ENCODE results near the gene ST6GAL1. TPM values are rescaled to one million over a fixed set of nuclear protein-coding genes. Genes with fewer than 3 reads are reported as not detected.

The ST6GAL1 gene
- polyA plus RNA-seq, 3 donors: 19.0 to 24.4 (median 20.5) TPM

DNA sequence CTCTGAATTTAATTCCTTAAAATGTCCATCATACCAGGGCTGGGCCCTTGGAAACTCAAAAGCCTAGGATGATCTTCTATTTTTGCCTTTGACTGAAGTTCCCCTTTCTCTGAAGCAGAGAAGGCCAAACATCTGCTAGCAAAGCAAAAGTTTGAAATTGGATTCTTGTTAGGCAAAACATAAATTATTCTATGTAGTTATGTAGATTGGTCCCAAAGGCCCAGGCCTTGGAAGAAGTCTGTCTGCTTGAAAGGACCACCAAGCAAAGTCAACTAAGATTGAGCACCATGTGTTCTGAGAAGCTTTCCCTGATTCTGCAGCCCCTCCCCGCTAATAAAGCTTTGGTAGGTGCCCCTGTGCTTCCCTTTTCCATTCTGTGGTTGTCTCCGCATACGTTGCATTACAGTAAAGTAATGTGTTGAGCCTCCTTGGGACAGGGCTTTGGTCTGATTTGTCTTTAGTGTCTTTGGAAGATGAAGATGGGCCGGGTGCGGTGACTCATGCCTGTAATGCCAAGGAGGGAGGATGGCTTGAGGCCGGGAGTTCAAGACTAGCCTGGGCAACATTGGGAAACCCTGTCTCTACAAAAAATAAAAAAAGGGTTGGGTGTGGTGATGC is 152.5 kb downstream of the ST6GAL1 start:
- intact Hi-C loops (cut with micrococcal nuclease): no loop called here
- peak overlapping the region in 5 of 7 donors; percentile 12 to 79 (median 42) for H3K27ac Mint-ChIP-seq
- TF ChIP-seq, protein P1, sequence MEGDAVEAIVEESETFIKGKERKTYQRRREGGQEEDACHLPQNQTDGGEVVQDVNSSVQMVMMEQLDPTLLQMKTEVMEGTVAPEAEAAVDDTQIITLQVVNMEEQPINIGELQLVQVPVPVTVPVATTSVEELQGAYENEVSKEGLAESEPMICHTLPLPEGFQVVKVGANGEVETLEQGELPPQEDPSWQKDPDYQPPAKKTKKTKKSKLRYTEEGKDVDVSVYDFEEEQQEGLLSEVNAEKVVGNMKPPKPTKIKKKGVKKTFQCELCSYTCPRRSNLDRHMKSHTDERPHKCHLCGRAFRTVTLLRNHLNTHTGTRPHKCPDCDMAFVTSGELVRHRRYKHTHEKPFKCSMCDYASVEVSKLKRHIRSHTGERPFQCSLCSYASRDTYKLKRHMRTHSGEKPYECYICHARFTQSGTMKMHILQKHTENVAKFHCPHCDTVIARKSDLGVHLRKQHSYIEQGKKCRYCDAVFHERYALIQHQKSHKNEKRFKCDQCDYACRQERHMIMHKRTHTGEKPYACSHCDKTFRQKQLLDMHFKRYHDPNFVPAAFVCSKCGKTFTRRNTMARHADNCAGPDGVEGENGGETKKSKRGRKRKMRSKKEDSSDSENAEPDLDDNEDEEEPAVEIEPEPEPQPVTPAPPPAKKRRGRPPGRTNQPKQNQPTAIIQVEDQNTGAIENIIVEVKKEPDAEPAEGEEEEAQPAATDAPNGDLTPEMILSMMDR (IDR thresholded peaks at IDR 0.05): no peak

DNA sequence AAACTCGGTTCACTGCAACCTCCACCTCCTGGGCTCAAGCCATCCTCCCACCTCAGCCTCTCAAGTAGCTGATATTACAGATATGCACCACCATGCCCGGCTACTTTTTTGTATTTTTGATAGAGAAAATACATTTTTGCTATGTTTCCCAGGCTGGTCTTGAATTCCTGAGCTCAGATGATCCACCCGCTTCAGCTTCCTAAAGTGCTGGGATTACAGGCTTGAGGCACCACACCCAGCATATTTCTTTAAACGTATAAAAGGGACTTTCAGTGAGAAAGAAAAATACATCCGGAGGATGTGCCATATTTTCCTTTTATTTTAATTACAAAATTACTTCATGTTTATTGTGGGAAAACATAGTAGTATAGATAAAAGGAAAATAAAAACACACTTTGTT is 153.8 kb downstream of the ST6GAL1 start:
- Histone ChIP-seq H2AFZ (ENCODE audit: insufficient read depth, low read depth, low read length, poor library complexity, severe bottlenecking) (no peak overlapping the region), H4K20me1 (ENCODE audit: insufficient read depth, low read length) (no peaks in the 10 kb centered on the region), H3K4me3 (replicated peaks in 1 of 3; ENCODE audit: low read depth in 2 of 3, low read length in 3 of 3) (no peak overlapping the region), H3K36me3 (replicated peaks in 1 of 2; ENCODE audit: control insufficient read depth in 1 of 2, insufficient read depth in 2 of 2, low read length in 2 of 2) (peaks cover 0 to 5% of the 10 kb centered on the region in 2 donors), H3K79me2 (ENCODE audit: insufficient read depth, low read length) (no peaks in the 10 kb centered on the region), H3K27ac (ENCODE audit: low read depth in 1 of 2, low read length in 2 of 2) (no peak overlapping the region), H3K9ac (ENCODE audit: insufficient read depth, low read length, poor library complexity, severe bottlenecking) (no peak overlapping the region), H3K27me3 (ENCODE audit: control insufficient read depth in 2 of 2, insufficient read depth in 2 of 2, low read length in 2 of 2) (no peaks in the 10 kb centered on the region), H3K4me1 (ENCODE audit: control insufficient read depth in 1 of 2, insufficient read depth in 2 of 2, low read length in 2 of 2) (peaks cover 9 to 11% of the 10 kb centered on the region in 2 donors), H3K4me2 (replicated peaks; ENCODE audit: extremely low read depth, low read length, poor library complexity, severe bottlenecking) (no peak overlapping the region), H3K9me3 (replicated peaks in 1 of 2; ENCODE audit: control insufficient read depth in 1 of 2, insufficient read depth in 1 of 2, low read length in 2 of 2) (peaks cover 5 to 12% of the 10 kb centered on the region in 2 donors)
- TF ChIP-seq, protein P1 (IDR thresholded peaks at IDR 0.05): no peak
- Mint-ChIP-seq H3K36me3 (peaks cover 5 to 7% of the 10 kb centered on the region in 2 donors), H3K27ac (no peak overlapping the region), H3K4me1 (peaks cover 12% of the 10 kb centered on the region), H3K4me3 (no peak overlapping the region), H3K27me3 (ENCODE audit: low read depth in 3 of 3) (peaks cover 0 to 10% (median 0%) of the 10 kb centered on the region in 3 donors), H3K9me3 (peaks cover 9 to 22% (median 19%) of the 10 kb centered on the region in 7 donors)
- WGBS (ENCODE audit: insufficient coverage): no CpG with 5 or more reads among the region's 5 CpGs
- DNase-seq: no peak
- intact Hi-C loops (cut with micrococcal nuclease): no loop called here

More for the DNA sequence above, 152.5 kb downstream of the ST6GAL1 start:
- peaks cover under 1 to 17% of the 10 kb centered on the region in 2 donors for H3K36me3 ChIP-seq (replicated peaks in 1 of 2; ENCODE audit: control insufficient read depth in 1 of 2, insufficient read depth in 2 of 2, low read length in 2 of 2)
- H3K9ac ChIP-seq (ENCODE audit: insufficient read depth, low read length, poor library complexity, severe bottlenecking): no peak overlapping the region
- WGBS (ENCODE audit: insufficient coverage): 74% methylated on average over 3 of the region's 6 CpGs
- H3K4me3 ChIP-seq (replicated peaks in 1 of 3; ENCODE audit: low read depth in 2 of 3, low read length in 3 of 3): no peak overlapping the region
- H3K27me3 Mint-ChIP-seq (ENCODE audit: low read depth in 3 of 3): peaks cover 0 to 10% (median 0%) of the 10 kb centered on the region in 3 donors
- peaks cover 14 to 16% of the 10 kb centered on the region in 2 donors for H3K36me3 Mint-ChIP-seq
- peaks cover 9 to 11% of the 10 kb centered on the region in 2 donors for H3K4me1 ChIP-seq (ENCODE audit: control insufficient read depth in 1 of 2, insufficient read depth in 2 of 2, low read length in 2 of 2)
- no peaks in the 10 kb centered on the region for H3K27me3 ChIP-seq (ENCODE audit: control insufficient read depth in 2 of 2, insufficient read depth in 2 of 2, low read length in 2 of 2)
- no peaks in the 10 kb centered on the region for H4K20me1 ChIP-seq (ENCODE audit: insufficient read depth, low read length)
- H2AFZ ChIP-seq (ENCODE audit: insufficient read depth, low read depth, low read length, poor library complexity, severe bottlenecking): peak overlapping the region; percentile 10
- H3K79me2 ChIP-seq (ENCODE audit: insufficient read depth, low read length): no peaks in the 10 kb centered on the region
- no peak overlapping the region for H3K4me3 Mint-ChIP-seq
- H3K4me2 ChIP-seq (replicated peaks; ENCODE audit: extremely low read depth, low read length, poor library complexity, severe bottlenecking): peak overlapping the region; percentile 46
- H3K9me3 Mint-ChIP-seq: peaks cover 2 to 13% (median 10%) of the 10 kb centered on the region in 7 donors
- no peak for DNase-seq
- peak overlapping the region in 1 of 2 donors; percentile 55 for H3K27ac ChIP-seq (ENCODE audit: low read depth in 1 of 2, low read length in 2 of 2)
- peaks cover 5 to 7% of the 10 kb centered on the region in 2 donors for H3K9me3 ChIP-seq (replicated peaks in 1 of 2; ENCODE audit: control insufficient read depth in 1 of 2, insufficient read depth in 1 of 2, low read length in 2 of 2)
- peaks cover 12% of the 10 kb centered on the region for H3K4me1 Mint-ChIP-seq
